ENCODE measurements around the gene MLLT6. TPM values are rescaled to one million over a fixed set of nuclear protein-coding genes. Genes with fewer than 3 reads are reported as not detected.

MLLT6 gene
- total and polyA plus RNA-seq, 2 of the 13 experiments (the other 11 are each of a cell fraction or from before 2014, with no cell fraction given), result 50.7 to 69.5 TPM

- TF ChIP-seq ZNF10 (CRISPR knock-in tag; IDR thresholded peaks at IDR 0.05; ENCODE audit: borderline replicate concordance, low read depth) (no peak), NR2F1 (CRISPR knock-in tag; IDR thresholded peaks at IDR 0.05) (peak; percentile 72 to 77; a peak in 3 of 4 replicates), XRCC5 (optimal IDR thresholded peaks at IDR 0.05; ENCODE audit: low read length) (no peak), ZBTB39 (CRISPR knock-in tag; IDR thresholded peaks at IDR 0.05) (no peak), SNAPC2 (CRISPR knock-in tag; IDR thresholded peaks at IDR 0.05) (no peak), KMT2A (CRISPR knock-in tag; IDR thresholded peaks at IDR 0.05) (no peak), DMAP1 (CRISPR knock-in tag; IDR thresholded peaks at IDR 0.05) (peak; percentile 75), POLR2AphosphoS2 (IDR thresholded peaks at IDR 0.05; ENCODE audit: low read depth, low read length) (no peak), ZNF446 (CRISPR knock-in tag; IDR thresholded peaks at IDR 0.05) (no peak), THAP8 (CRISPR knock-in tag; IDR thresholded peaks at IDR 0.05; ENCODE audit: borderline replicate concordance) (no peak), ZNF292 (CRISPR knock-in tag; IDR thresholded peaks at IDR 0.05; ENCODE audit: borderline replicate concordance, low read depth) (no peak), SRY (CRISPR knock-in tag; IDR thresholded peaks at IDR 0.05) (no peak; the same call in 1 of the 2 replicates), CSRNP1 (CRISPR knock-in tag; IDR thresholded peaks at IDR 0.05) (no peak), MYNN (CRISPR knock-in tag; IDR thresholded peaks at IDR 0.05; ENCODE audit: low read depth) (0 out of 2 replicates have a peak, but pooled peaks have one; percentile 3), HNRNPL (IDR thresholded peaks at IDR 0.05; ENCODE audit: low read depth, low read length) (no peak), ELF3 (CRISPR knock-in tag; IDR thresholded peaks at IDR 0.05) (peak; percentile 97), ZBTB25 (CRISPR knock-in tag; IDR thresholded peaks at IDR 0.05) (peak; percentile 71; the same call in 1 of the 2 replicates), CAMTA2 (CRISPR knock-in tag; IDR thresholded peaks at IDR 0.05; ENCODE audit: borderline replicate concordance) (no peak), ZNF746 (CRISPR knock-in tag; IDR thresholded peaks at IDR 0.05) (peak; percentile 88; the same call in 1 of the 2 replicates), ZKSCAN1 (IDR thresholded peaks at IDR 0.05; ENCODE audit: low read length) (no peak), ZNF124 (CRISPR knock-in tag; IDR thresholded peaks at IDR 0.05) (0 out of 2 replicates have a peak, but pooled peaks have one; percentile 26), ZNF891 (CRISPR knock-in tag; IDR thresholded peaks at IDR 0.05) (no peak), ZBTB37 (CRISPR knock-in tag; IDR thresholded peaks at IDR 0.05) (no peak)
Measured at GRCh38 chr17:38746004-38746848, 41.2 kb downstream of the MLLT6 start (continued).

Data from HepG2 (cell line).